ENCODE data around the gene THPO.

The THPO gene

DNA sequence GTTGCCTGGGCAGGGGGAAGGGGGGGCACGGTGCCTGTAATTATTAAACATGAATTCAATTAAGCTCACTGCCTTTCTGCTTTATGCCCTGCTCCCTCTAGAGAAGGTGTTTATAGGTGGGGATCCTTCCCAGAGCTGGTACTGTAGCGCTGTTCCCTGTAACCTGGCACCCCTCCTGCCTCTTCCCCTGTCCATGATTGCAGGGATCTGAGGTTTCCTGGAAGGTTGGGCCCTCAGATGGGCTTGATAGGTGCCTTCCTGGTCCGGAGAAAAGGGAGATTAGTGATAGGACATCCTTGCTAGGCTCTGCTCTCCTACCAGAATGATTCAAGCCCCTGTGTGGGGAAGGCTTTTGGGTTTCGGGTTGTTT, 42.7 kb downstream of the THPO start:
- Histone ChIP-seq H3K4me1 (ENCODE audit: control insufficient read depth, low read depth, low read length) (peaks cover 21% of the 10 kb centered on the region), H3K36me3 (ENCODE audit: control insufficient read depth, low read depth, low read length) (peaks cover 42% of the 10 kb centered on the region), H3K27me3 (ENCODE audit: control insufficient read depth, insufficient read depth, low read length) (no peaks in the 10 kb centered on the region), H3K9me3 (ENCODE audit: control insufficient read depth, low read depth, low read length) (no peaks in the 10 kb centered on the region), H3K4me3 (ENCODE audit: low read length) (peak overlapping the region; percentile 79), H3K9ac (ENCODE audit: low read length) (peak overlapping the region; percentile 72), H3K27ac (ENCODE audit: low read length) (peak overlapping the region; percentile 29)

DNA sequence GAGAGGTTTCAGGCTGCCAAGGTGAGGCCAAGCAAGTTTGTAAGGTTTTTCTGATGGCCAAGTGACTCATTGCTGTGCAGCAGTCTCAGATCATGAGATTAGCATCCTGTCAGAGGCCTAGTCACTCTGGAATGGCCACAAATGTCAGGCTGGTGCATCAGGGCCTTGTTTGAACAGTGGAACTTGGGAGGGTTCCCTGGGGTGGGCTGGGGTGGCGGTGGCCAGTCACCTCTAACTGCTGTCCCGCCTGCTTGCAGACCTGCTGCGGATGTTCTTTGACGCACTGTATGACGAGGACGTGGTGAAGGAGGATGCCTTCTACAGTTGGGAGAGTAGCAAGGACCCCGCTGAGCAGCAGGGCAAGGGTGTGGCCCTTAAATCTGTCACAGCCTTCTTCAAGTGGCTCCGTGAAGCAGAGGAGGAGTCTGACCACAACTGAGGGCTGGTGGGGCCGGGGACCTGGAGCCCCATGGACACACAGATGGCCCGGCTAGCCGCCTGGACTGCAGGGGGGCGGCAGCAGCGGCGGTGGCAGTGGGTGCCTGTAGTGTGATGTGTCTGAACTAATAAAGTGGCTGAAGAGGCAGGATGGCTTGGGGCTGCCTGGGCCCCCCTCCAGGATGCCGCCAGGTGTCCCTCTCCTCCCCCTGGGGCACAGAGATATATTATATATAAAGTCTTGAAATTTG, 43.4 kb downstream of the THPO start:
- peaks cover 48% of the 10 kb centered on the region for H3K36me3 ChIP-seq (ENCODE audit: control insufficient read depth, low read depth, low read length)
- no peak overlapping the region for H3K4me3 ChIP-seq (ENCODE audit: low read length)
- H3K4me1 ChIP-seq (ENCODE audit: control insufficient read depth, low read depth, low read length): peaks cover 21% of the 10 kb centered on the region
- H3K27me3 ChIP-seq (ENCODE audit: control insufficient read depth, insufficient read depth, low read length): no peaks in the 10 kb centered on the region
- H3K9me3 ChIP-seq (ENCODE audit: control insufficient read depth, low read depth, low read length): no peaks in the 10 kb centered on the region
- H3K27ac ChIP-seq (ENCODE audit: low read length): no peak overlapping the region
- H3K9ac ChIP-seq (ENCODE audit: low read length): no peak overlapping the region

DNA sequence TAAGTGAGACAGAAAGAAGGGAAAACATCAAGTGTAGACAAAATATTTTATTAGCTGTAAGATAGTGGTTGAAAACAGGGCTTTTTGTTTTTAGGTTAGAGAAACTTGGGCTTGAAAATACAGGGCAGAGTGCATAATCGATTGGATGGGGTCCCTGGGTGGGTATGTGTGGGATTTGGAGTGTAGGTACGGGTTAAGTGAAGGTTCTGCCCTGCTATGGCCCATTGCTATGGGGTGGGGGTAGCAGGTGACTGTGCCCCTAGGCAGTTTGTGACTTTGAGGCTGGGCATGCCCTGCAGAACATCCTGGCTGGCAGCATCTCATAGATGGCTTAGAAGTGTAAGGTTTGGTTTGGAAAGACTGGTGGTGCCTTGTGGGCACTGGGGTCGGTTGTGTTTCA, 44.3 kb downstream of the THPO start:
- Histone ChIP-seq H3K4me1 (ENCODE audit: control insufficient read depth, low read depth, low read length) (peaks cover 16% of the 10 kb centered on the region), H3K27ac (ENCODE audit: low read length) (no peak overlapping the region), H3K27me3 (ENCODE audit: control insufficient read depth, insufficient read depth, low read length) (no peaks in the 10 kb centered on the region), H3K9ac (ENCODE audit: low read length) (no peak overlapping the region), H3K4me3 (ENCODE audit: low read length) (no peak overlapping the region), H3K36me3 (ENCODE audit: control insufficient read depth, low read depth, low read length) (peaks cover 57% of the 10 kb centered on the region), H3K9me3 (ENCODE audit: control insufficient read depth, low read depth, low read length) (no peaks in the 10 kb centered on the region)

DNA sequence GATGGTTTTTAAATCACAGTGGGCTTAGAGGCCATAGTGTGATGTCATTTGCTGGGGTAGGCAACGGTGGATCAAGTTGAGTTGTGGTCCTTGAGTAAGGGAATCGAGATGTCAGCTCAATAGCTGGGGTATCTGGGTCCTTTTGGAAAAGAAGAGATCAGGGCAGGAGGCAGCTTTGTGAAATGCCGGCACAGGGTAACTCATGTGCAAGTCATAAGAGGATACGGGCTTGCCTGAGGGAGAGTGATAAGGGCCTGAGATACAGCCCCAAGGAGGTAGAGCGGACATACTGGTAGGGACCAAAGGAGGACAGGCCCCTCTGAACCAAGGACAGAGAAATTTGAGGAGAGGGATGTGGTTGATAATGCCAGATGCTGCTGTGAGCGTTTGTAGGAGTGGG, 44.8 kb downstream of the THPO start:
- H3K36me3 ChIP-seq (ENCODE audit: control insufficient read depth, low read depth, low read length): peaks cover 62% of the 10 kb centered on the region
- no peak overlapping the region for H3K4me3 ChIP-seq (ENCODE audit: low read length)
- no peak overlapping the region for H3K27ac ChIP-seq (ENCODE audit: low read length)
- H3K9ac ChIP-seq (ENCODE audit: low read length): no peak overlapping the region
- no peaks in the 10 kb centered on the region for H3K27me3 ChIP-seq (ENCODE audit: control insufficient read depth, insufficient read depth, low read length)
- peaks cover 14% of the 10 kb centered on the region for H3K4me1 ChIP-seq (ENCODE audit: control insufficient read depth, low read depth, low read length)
- H3K9me3 ChIP-seq (ENCODE audit: control insufficient read depth, low read depth, low read length): no peaks in the 10 kb centered on the region

DNA sequence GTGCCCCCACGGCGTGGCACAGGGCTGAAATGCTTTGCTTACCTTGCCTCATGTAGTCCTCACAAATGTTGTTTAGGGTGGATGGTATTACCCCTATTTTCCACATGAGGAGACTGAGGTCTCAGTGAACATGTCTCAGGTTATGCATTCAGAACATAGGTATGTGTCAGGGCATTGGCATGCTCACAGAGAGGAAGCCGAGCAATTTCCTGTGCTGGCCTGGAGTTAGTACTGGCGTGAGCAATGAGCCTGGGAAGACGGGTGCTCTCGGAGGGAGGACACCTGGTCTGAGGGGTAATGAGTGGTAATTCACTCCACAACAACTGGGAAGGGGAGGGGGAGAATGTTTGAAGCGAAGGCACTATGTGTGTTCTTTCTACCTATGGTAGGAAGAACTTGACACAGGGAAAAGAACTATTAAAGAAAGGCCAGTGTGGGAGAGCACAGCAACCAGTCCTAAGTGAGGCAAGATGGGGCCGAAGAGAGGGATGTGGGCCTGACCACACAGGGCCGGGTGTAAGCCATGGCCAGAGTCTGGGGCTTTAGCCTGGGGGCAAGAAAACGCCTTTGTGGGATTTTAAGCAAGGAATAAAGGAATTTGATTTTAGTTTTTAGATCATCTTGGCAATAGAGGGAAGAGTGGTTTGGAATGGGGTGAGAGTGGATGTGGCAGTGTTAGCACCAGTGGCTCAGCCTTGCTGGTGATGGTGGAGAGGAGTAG, 45.5 kb downstream of the THPO start:
- Histone ChIP-seq H3K4me1 (ENCODE audit: control insufficient read depth, low read depth, low read length) (peaks cover 9% of the 10 kb centered on the region), H3K36me3 (ENCODE audit: control insufficient read depth, low read depth, low read length) (peaks cover 69% of the 10 kb centered on the region), H3K9ac (ENCODE audit: low read length) (no peak overlapping the region), H3K4me3 (ENCODE audit: low read length) (no peak overlapping the region), H3K27me3 (ENCODE audit: control insufficient read depth, insufficient read depth, low read length) (no peaks in the 10 kb centered on the region), H3K27ac (ENCODE audit: low read length) (no peak overlapping the region), H3K9me3 (ENCODE audit: control insufficient read depth, low read depth, low read length) (no peaks in the 10 kb centered on the region)

DNA sequence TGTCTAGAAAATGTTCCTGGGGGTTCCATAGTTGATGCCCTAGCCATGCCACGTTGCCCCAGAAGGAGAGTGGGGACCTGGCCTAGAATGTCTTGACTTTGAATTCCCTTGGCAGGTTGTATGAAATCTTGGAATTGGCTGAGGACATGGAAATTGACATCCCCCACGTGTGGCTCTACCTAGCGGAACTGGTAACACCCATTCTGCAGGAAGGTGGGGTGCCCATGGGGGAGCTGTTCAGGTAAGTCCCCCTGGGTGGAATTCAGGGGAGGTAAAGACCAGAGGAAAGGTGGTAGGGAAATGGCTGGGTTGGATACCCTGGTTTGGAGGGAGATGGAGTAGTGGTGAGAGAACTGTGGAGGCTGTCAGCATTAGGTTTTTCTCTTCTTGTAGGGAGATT, 49.5 kb downstream of the THPO start:
- H3K9ac ChIP-seq (ENCODE audit: low read length): no peak overlapping the region
- H3K4me1 ChIP-seq (ENCODE audit: control insufficient read depth, low read depth, low read length): no peaks in the 10 kb centered on the region
- H3K27me3 ChIP-seq (ENCODE audit: control insufficient read depth, insufficient read depth, low read length): no peaks in the 10 kb centered on the region
- no peak overlapping the region for H3K27ac ChIP-seq (ENCODE audit: low read length)
- H3K9me3 ChIP-seq (ENCODE audit: control insufficient read depth, low read depth, low read length): no peaks in the 10 kb centered on the region
- peaks cover 96% of the 10 kb centered on the region for H3K36me3 ChIP-seq (ENCODE audit: control insufficient read depth, low read depth, low read length)
- no peak overlapping the region for H3K4me3 ChIP-seq (ENCODE audit: low read length)

DNA sequence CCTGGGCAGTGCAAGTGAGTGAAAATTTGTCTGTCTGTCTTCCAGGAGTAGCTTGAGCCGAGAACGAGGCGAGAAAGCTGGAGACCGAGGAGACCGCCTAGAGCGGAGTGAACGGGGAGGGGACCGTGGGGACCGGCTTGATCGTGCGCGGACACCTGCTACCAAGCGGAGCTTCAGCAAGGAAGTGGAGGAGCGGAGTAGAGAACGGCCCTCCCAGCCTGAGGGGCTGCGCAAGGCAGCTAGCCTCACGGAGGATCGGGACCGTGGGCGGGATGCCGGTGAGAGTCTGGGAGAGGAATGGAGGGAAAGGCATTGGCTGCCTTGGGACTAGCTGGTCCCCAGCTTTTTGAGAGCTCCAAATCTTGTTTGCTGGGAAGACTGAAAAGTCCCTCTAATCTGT, 50.8 kb downstream of the THPO start:
- H3K9me3 ChIP-seq (ENCODE audit: control insufficient read depth, low read depth, low read length): no peaks in the 10 kb centered on the region
- H3K4me3 ChIP-seq (ENCODE audit: low read length): no peak overlapping the region
- H3K4me1 ChIP-seq (ENCODE audit: control insufficient read depth, low read depth, low read length): no peaks in the 10 kb centered on the region
- H3K27ac ChIP-seq (ENCODE audit: low read length): no peak overlapping the region
- H3K27me3 ChIP-seq (ENCODE audit: control insufficient read depth, insufficient read depth, low read length): no peaks in the 10 kb centered on the region
- peaks cover 96% of the 10 kb centered on the region for H3K36me3 ChIP-seq (ENCODE audit: control insufficient read depth, low read depth, low read length)
- H3K9ac ChIP-seq (ENCODE audit: low read length): no peak overlapping the region

DNA sequence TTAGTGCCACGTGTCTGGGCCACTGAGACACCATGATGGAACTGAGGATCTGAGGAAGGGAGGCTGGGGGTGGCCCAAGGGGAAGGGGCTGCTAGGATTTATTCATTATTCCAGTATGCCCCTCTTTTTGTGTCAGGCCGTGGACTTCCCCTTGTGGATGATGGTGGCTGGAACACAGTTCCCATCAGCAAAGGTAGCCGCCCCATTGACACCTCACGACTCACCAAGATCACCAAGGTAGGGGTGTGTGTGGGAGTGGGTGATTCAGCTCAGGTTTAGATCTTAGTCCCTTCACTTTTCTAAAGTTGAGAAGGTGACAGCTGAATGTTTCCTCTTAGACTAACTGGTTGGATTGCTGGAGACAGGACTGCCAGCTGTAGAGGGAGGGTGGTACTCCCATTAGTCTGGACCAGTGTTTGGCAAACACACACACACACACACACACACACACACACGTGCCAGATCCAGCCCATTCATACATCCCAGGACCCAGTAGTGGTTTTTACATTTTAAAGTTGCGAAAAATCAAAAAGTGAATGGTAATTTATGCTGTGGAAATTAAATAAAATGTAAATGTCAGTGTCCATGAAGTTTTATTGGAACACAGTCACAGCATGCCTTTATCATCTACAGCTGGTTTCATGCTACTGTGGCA, 52.2 kb downstream of the THPO start:
- Histone ChIP-seq H3K36me3 (ENCODE audit: control insufficient read depth, low read depth, low read length) (peaks cover 96% of the 10 kb centered on the region), H3K4me1 (ENCODE audit: control insufficient read depth, low read depth, low read length) (no peaks in the 10 kb centered on the region), H3K4me3 (ENCODE audit: low read length) (no peak overlapping the region), H3K9ac (ENCODE audit: low read length) (no peak overlapping the region), H3K9me3 (ENCODE audit: control insufficient read depth, low read depth, low read length) (no peaks in the 10 kb centered on the region), H3K27me3 (ENCODE audit: control insufficient read depth, insufficient read depth, low read length) (no peaks in the 10 kb centered on the region), H3K27ac (ENCODE audit: low read length) (no peak overlapping the region)

DNA sequence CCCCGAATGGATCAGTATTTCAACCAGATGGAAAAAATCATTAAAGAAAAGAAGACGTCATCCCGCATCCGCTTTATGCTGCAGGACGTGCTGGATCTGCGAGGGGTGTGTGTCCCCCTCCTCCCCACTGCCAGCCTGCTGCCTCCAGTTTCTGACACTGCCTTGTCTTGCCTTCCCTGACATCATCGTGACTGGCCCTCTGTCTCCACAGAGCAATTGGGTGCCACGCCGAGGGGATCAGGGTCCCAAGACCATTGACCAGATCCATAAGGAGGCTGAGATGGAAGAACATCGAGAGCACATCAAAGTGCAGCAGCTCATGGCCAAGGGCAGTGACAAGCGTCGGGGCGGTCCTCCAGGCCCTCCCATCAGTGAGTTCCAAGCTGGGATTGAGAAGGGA, 52.7 kb downstream of the THPO start:
- Histone ChIP-seq H3K36me3 (ENCODE audit: control insufficient read depth, low read depth, low read length) (peaks cover 99% of the 10 kb centered on the region), H3K27ac (ENCODE audit: low read length) (no peak overlapping the region), H3K9ac (ENCODE audit: low read length) (no peak overlapping the region), H3K9me3 (ENCODE audit: control insufficient read depth, low read depth, low read length) (no peaks in the 10 kb centered on the region), H3K4me1 (ENCODE audit: control insufficient read depth, low read depth, low read length) (no peaks in the 10 kb centered on the region), H3K27me3 (ENCODE audit: control insufficient read depth, insufficient read depth, low read length) (no peaks in the 10 kb centered on the region), H3K4me3 (ENCODE audit: low read length) (no peak overlapping the region)

DNA sequence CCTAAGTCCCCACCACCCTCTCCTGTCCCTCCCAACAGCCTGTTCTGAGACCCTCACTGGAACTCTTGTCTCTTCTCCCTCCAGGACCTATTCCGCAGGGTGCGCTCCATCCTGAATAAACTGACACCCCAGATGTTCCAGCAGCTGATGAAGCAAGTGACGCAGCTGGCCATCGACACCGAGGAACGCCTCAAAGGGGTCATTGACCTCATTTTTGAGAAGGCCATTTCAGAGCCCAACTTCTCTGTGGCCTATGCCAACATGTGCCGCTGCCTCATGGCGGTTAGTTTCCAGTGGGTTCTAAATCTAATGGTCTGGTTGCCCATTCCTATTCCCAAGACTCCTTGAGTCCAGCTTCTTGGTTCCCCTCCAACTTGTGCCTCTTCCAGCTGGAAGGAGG, 54.3 kb downstream of the THPO start:
- Histone ChIP-seq H3K27ac (ENCODE audit: low read length) (no peak overlapping the region), H3K4me3 (ENCODE audit: low read length) (no peak overlapping the region), H3K27me3 (ENCODE audit: control insufficient read depth, insufficient read depth, low read length) (no peaks in the 10 kb centered on the region), H3K4me1 (ENCODE audit: control insufficient read depth, low read depth, low read length) (no peaks in the 10 kb centered on the region), H3K9ac (ENCODE audit: low read length) (no peak overlapping the region), H3K9me3 (ENCODE audit: control insufficient read depth, low read depth, low read length) (no peaks in the 10 kb centered on the region), H3K36me3 (ENCODE audit: control insufficient read depth, low read depth, low read length) (peaks cover 97% of the 10 kb centered on the region)

DNA sequence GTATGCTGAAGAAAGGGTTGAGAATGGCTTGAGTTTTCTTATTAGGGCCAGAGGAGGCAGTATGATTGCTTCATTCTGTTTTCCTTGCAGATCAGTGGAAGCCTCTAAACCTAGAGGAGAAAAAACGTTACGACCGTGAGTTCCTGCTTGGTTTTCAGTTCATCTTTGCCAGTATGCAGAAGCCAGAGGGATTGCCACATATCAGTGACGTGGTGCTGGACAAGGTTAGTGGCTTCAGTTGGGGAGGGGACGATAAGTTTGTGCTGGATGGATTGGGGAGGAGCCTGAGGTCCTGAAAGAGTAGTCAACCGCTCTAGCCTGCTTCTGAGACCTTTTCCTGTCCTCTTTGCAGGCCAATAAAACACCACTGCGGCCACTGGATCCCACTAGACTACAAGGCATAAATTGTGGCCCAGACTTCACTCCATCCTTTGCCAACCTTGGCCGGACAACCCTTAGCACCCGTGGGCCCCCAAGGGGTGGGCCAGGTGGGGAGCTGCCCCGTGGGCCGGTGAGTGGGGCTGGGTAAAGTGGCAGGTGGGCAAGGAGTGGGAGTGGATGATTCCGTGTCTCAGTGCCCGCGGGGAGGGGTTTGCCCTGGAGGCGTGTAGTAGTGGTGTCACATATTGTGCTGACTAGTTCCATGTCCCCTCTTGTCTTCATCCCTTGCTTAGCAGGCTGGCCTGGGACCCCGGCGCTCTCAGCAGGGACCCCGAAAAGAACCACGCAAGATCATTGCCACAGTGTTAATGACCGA, 55.1 kb downstream of the THPO start:
- Histone ChIP-seq H3K4me3 (ENCODE audit: low read length) (no peak overlapping the region), H3K27ac (ENCODE audit: low read length) (no peak overlapping the region), H3K9me3 (ENCODE audit: control insufficient read depth, low read depth, low read length) (no peaks in the 10 kb centered on the region), H3K9ac (ENCODE audit: low read length) (no peak overlapping the region), H3K4me1 (ENCODE audit: control insufficient read depth, low read depth, low read length) (no peaks in the 10 kb centered on the region), H3K27me3 (ENCODE audit: control insufficient read depth, insufficient read depth, low read length) (no peaks in the 10 kb centered on the region), H3K36me3 (ENCODE audit: control insufficient read depth, low read depth, low read length) (peaks cover 93% of the 10 kb centered on the region)
